ENCODE results near the gene ZNF675.
A peak's percentile ranks its signal among the peaks of the same experiment; 100 is the strongest.
"Not testable (repeated sequence)": the region's sequence is repeated elsewhere in the genome, so short reads cannot be mapped to it uniquely, and the experiment has no call there.

The ZNF675 gene

DNA sequence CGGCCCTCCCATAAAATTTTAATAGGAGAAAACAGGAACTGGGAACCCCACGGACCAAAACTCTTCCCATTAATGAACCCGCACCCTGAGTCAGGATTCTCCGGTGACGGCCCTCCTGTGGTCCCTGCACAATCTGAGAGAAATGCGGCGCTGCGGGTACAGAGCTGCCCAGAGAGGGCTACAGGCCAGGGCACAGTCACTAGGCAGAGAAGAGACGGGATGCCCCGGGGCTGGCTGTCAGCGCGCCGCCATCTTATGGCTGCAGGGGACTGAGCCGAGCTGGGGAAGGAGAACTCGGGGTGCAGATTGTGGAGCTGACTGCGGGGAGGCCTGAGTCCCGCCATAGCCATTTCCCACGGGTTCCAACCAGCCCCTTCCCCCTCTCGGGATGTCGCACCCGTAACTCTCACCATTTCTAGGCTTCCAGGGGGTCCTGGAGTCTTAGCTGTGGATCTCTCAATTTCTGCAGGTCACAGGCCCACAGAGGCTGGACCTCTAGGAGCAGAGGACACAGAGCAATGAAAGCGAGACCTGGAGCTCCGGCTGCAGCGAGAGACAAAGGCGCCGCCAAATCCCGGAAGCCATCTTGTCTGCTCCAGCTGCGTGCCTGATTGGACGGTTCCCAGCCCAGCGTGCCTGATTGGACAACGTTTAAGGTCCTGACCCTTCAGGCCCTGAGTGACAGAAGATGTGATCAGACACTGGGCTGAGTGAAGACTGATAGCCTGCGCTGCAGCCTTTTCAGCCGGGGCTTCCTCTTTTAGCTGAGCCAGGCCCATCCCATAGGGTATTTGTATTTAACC, at the start of gene ZNF675:
Gene ZNF675 (minus strand): TSS at position 592 of the 803 bp plus-strand sequence. CDS start 179 bp downstream, at position 413.
- peak; percentile 94 for DNase-seq
- in situ Hi-C loops (cut with MboI; ENCODE audit: low pct_unique_long_range_greater_than_20kb, low sequenced_read_pairs): no loop called here

DNA sequence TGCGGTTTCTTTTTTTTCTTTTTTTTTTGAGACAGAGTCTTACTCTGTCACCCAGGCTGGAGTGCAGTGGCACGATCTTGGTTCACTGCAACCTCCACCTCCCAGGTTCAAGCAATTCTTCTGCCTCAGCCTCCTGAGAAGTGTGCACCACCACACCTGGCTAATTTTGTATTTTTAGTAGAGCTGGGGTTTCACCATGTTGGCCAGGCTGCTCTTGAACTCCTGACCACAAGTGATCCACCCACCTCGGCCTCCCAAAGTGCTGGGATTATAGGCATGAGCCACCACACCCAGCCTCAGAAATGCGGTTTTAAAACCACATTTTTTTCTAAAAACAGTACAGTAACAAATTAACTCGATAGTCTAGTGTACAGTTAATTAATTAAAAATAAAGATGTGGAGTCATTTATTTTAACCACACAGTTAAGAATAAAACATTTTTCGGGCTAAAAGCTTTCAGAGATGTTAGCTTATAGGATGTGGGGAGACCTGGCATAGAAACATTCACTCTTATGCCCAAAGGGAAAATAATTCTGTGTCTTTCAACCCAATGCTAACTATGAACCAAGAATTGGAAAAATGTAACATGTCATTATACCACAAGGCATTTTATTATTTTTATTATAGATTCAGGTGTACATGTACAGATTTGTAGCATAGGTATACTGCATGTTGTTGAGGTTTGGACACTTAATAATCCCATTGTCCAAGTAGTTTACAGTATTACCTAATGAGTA, 43.9 kb upstream of the ZNF675 start:
- DNase-seq; in situ Hi-C loops (cut with MboI; ENCODE audit: low pct_unique_long_range_greater_than_20kb, low sequenced_read_pairs): not testable (repeated sequence)

DNA sequence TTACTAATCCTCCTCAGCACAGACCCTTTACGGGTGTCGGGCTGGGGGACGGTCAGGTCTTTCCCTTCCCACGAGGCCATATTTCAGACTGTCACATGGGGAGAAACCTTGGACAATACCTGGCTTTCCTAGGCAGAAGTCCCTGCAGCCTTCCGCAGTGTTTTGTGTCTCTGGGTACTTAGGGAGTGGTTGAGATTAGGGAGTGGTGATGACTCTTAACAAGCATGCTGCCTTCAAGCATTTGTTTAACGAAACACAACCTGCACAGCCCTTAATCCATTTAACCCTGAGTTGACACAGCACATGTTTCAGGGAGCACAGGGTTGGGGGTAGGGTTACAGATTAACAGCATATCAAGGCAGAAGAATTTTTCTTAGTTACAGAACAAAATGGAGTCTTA, 37.1 kb upstream of the ZNF675 start:
- in situ Hi-C loops (cut with MboI; ENCODE audit: low pct_unique_long_range_greater_than_20kb, low sequenced_read_pairs): not testable (repeated sequence)
- DNase-seq: peak; percentile 37

DNA sequence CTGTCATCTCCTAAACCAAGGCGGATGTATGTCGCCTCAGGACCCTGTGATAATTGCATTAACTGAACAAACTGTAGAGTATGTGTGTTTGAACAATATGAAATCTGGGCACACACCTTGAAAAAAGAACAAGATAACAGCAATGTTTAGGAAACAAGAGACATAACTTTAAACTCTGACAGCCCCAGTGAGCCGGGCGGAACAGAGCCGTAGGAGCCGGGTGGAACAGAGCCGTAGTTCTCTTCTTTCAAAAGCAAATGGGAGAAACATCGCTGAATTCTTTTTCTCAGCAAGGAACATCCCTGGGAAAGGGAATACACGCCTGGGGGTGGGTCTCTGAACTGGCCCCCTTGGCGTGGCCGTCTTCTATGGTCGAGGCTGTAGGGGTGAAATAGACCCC, 31.8 kb upstream of the ZNF675 start:
- DNase-seq: no peak
- in situ Hi-C loops (cut with MboI; ENCODE audit: low pct_unique_long_range_greater_than_20kb, low sequenced_read_pairs): no loop called here

DNA sequence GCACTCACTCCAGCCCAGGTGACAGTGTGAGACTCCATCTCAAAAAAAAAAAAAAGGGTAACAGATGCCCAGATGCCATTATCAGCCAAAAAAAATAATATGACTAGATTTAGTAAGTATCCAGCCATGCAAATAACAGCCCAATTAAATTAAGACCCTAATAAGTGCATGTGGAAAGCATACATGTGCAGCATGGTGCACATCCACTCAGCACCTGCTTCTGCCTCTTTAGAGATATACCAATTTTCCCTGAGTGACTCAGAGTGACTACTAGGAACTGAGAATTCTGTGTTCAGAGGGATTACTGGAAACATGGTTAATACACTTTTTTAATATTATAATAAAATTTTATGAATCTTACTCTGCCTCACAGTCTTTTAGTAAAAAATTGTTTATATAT, 29.8 kb upstream of the ZNF675 start:
- in situ Hi-C loops (cut with MboI; ENCODE audit: low pct_unique_long_range_greater_than_20kb, low sequenced_read_pairs): no loop called here
- no peak for DNase-seq

GRCh38 chr19:23709347-23709746, 22.3 kb upstream of the ZNF675 start:
- in situ Hi-C loops (cut with MboI; ENCODE audit: low pct_unique_long_range_greater_than_20kb, low sequenced_read_pairs): no loop called here
- DNase-seq: no peak

- in situ Hi-C loops (cut with MboI; ENCODE audit: low pct_unique_long_range_greater_than_20kb, low sequenced_read_pairs): no loop called here
- no peak for DNase-seq
Observed at GRCh38 chr19:23706657-23707056, 19.6 kb upstream of the ZNF675 start.

GRCh38 chr19:23699521-23699860, 12.5 kb upstream of the ZNF675 start:
- in situ Hi-C loops (cut with MboI; ENCODE audit: low pct_unique_long_range_greater_than_20kb, low sequenced_read_pairs): no loop called here
- no peak for DNase-seq

- in situ Hi-C loops (cut with MboI; ENCODE audit: low pct_unique_long_range_greater_than_20kb, low sequenced_read_pairs): no loop called here
- no peak for DNase-seq
Observed at GRCh38 chr19:23698711-23699520, 11.9 kb upstream of the ZNF675 start.

- DNase-seq; in situ Hi-C loops (cut with MboI; ENCODE audit: low pct_unique_long_range_greater_than_20kb, low sequenced_read_pairs): not testable (repeated sequence)
Observed at GRCh38 chr19:23692937-23693336, 5.9 kb upstream of the ZNF675 start.

DNA sequence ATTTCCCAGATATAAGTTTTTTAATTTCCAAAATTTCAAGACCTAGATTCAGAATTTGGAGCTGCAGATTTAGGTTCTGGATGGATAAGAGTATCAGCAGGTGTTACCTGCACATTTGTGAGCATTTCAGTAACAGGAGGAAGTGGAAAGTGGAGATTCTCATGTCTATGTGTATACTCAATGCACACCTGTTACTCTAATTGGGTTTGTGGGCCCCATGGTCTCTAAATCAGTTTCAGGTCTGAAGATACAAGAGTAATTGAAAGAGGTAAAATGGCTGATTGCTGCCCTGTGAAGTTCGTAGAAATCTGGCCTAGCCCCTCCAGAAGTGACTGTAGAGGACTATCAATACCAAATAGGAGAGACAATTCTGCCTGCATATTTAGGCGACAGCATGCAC, 13.9 kb downstream of the ZNF675 start:
- in situ Hi-C loops (cut with MboI; ENCODE audit: low pct_unique_long_range_greater_than_20kb, low sequenced_read_pairs): no loop called here
- no peak for DNase-seq

DNA sequence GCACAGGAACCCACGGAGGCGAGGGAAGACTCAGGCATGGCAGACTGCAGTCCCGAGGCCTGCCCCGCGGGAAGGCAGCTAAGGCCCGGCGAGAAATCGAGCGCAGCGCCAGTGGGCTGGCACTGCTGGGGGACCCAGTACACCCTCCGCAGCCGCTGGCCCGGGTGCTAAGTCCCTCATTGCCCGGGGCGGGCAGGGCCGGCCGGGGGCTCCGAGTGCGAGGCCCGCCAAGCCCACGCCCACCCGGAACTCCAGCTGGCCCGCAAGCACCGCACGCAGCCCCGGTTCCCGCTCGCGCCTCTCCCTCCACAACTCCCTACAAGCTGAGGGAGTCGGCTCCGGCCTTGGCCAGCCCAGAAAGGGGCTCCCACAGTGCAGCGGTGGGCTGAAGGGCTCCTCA, 18.4 kb downstream of the ZNF675 start:
- DNase-seq; in situ Hi-C loops (cut with MboI; ENCODE audit: low pct_unique_long_range_greater_than_20kb, low sequenced_read_pairs): not testable (repeated sequence)

- DNase-seq: no peak
- in situ Hi-C loops (cut with MboI; ENCODE audit: low pct_unique_long_range_greater_than_20kb, low sequenced_read_pairs): no loop called here
Observed at GRCh38 chr19:23665651-23666410, 21.2 kb downstream of the ZNF675 start.

DNA sequence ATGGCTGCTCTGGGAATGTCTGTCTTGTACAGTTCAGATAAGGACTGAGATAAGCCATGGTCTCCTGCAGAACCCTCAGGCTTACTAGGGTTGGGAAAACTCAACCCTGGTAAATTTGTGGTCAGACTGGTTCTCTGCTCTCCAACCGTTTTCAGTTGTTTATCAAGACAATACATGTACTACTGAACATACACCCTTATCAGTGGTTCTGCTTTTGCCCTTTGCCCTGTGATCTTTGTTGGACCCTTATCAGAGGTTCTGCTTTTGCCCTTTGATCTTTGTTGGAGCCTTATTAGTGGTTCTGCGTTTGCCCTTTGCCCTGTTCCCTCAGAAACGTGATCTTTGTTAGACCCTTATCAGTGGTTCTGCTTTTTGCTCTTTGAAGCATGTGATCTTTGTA, 37.2 kb downstream of the ZNF675 start:
- in situ Hi-C loops (cut with MboI; ENCODE audit: low pct_unique_long_range_greater_than_20kb, low sequenced_read_pairs): not testable (repeated sequence)
- DNase-seq: peak; percentile 11

Measured in KBM-7 (cell line).